ENCODE measurements around the gene SELE. TPM values are rescaled to one million over a fixed set of nuclear protein-coding genes. Genes with fewer than 3 reads are reported as not detected.
"Not testable (repeated sequence)": the region's sequence is repeated elsewhere in the genome, so short reads cannot be mapped to it uniquely, and the experiment has no call there.

Gene SELE
- total RNA-seq, 1 donor from 2014 or later = 17.9 TPM

GRCh38 chr1:169723763-169724162, 10.1 kb downstream of the SELE start:
- DNase-seq (ENCODE audit: low spot score) = no peak

- DNase-seq (ENCODE audit: low spot score) = no peak
Observed at GRCh38 chr1:169722779-169723178, 11.1 kb downstream of the SELE start.

GRCh38 chr1:169715100-169715499, 18.8 kb downstream of the SELE start:
- DNase-seq (ENCODE audit: low spot score) = not testable (repeated sequence)

GRCh38 chr1:169713090-169713489, 20.8 kb downstream of the SELE start:
- DNase-seq (ENCODE audit: low spot score) = not testable (repeated sequence)

GRCh38 chr1:169712309-169712631, 21.6 kb downstream of the SELE start:
- DNase-seq (ENCODE audit: low spot score) = no peak

- DNase-seq (ENCODE audit: low spot score) = no peak
Observed at GRCh38 chr1:169711469-169712308, 22.2 kb downstream of the SELE start, which contains the start of gene SELL. TSS of gene SELL (minus strand) at chr1:169711620. CDS start at chr1:169711498, 122 bp downstream.

- no peak for DNase-seq (ENCODE audit: low spot score)
Observed at GRCh38 chr1:169708647-169709046, 25.2 kb downstream of the SELE start.

- DNase-seq (ENCODE audit: low spot score) = no peak
Observed at GRCh38 chr1:169707912-169708604, 25.8 kb downstream of the SELE start.

- DNase-seq (ENCODE audit: low spot score) = no peak
Observed at GRCh38 chr1:169704797-169705196, 29.1 kb downstream of the SELE start.

- no peak for DNase-seq (ENCODE audit: low spot score)
Observed at GRCh38 chr1:169701261-169702005, 32.4 kb downstream of the SELE start.

- no peak for DNase-seq (ENCODE audit: low spot score)
Observed at GRCh38 chr1:169699707-169700106, 34.2 kb downstream of the SELE start.

GRCh38 chr1:169698976-169699375, 34.9 kb downstream of the SELE start:
- no peak for DNase-seq (ENCODE audit: low spot score)

- no peak for DNase-seq (ENCODE audit: low spot score)
Observed at GRCh38 chr1:169697755-169698154, 36.1 kb downstream of the SELE start.

- DNase-seq (ENCODE audit: low spot score) = no peak
Observed at GRCh38 chr1:169696273-169697100, 37.4 kb downstream of the SELE start.

- no peak for DNase-seq (ENCODE audit: low spot score)
Observed at GRCh38 chr1:169694304-169695075, 39.4 kb downstream of the SELE start.

GRCh38 chr1:169692756-169693460, 41.0 kb downstream of the SELE start:
- DNase-seq (ENCODE audit: low spot score) = no peak

- DNase-seq (ENCODE audit: low spot score) = no peak
Observed at GRCh38 chr1:169690489-169690888, 43.4 kb downstream of the SELE start.

GRCh38 chr1:169689395-169689794, 44.5 kb downstream of the SELE start:
- no peak for DNase-seq (ENCODE audit: low spot score)

GRCh38 chr1:169688377-169688776, 45.5 kb downstream of the SELE start:
- DNase-seq (ENCODE audit: low spot score) = not testable (repeated sequence)

- no peak for DNase-seq (ENCODE audit: low spot score)
Observed at GRCh38 chr1:169683661-169684060, 50.2 kb downstream of the SELE start.
